H9 (cell line): Measurements from ENCODE around the gene EPHB2. TPM values are rescaled to one million over a fixed set of nuclear protein-coding genes. Genes with fewer than 3 reads are reported as not detected.

ENCODE experiments used
- DNase-seq: peaks from one replicate; pipeline ENCODE4 v3.0.0-alpha.2; 2017
- H2AFZ ChIP-seq: one replicate; pipeline ENCODE4 v1.6.1; 2013; ENCODE audit warnings: mild to moderate bottlenecking, low read length, control low read depth, moderate library complexity
- H2AK5ac ChIP-seq: 2 replicates; pipeline ENCODE4 v1.6.1; 2013; ENCODE audit warnings: low read length, control low read depth, mixed read lengths; ENCODE audit not compliant: insufficient read length
- H2BK120ac ChIP-seq: one replicate; pipeline ENCODE4 v1.6.1; 2013; ENCODE audit warnings: low read depth, mild to moderate bottlenecking, low read length, control low read depth, inconsistent platforms; ENCODE audit not compliant: poor library complexity, severe bottlenecking
- H2BK12ac ChIP-seq: 2 replicates; pipeline ENCODE4 v1.6.1; 2013; ENCODE audit warnings: low read length, control low read depth, mixed read lengths, low read depth; ENCODE audit not compliant: insufficient read length
- H2BK15ac ChIP-seq: 2 replicates; pipeline ENCODE4 v1.6.1; 2013; ENCODE audit warnings: low read depth, low read length, control low read depth
- H2BK20ac ChIP-seq: one replicate; pipeline ENCODE4 v1.6.1; 2013; ENCODE audit warnings: low read depth, mild to moderate bottlenecking, low read length, control low read depth, inconsistent platforms; ENCODE audit not compliant: poor library complexity, severe bottlenecking
- H2BK5ac ChIP-seq: 2 replicates; pipeline ENCODE4 v1.6.1; 2013; ENCODE audit warnings: low read length, control low read depth, mixed read lengths; ENCODE audit not compliant: insufficient read length
- H3K14ac ChIP-seq: 2 replicates; pipeline ENCODE4 v1.6.1; 2013; ENCODE audit warnings: low read length, control low read depth; ENCODE audit not compliant: insufficient read depth
- H3K18ac ChIP-seq: 2 replicates; pipeline ENCODE4 v1.6.1; 2013; ENCODE audit warnings: low read depth, mild to moderate bottlenecking, mixed read lengths, low read length, control low read depth; ENCODE audit not compliant: insufficient read length
- H3K23ac ChIP-seq: 2 replicates; pipeline ENCODE4 v1.6.1; 2013; ENCODE audit warnings: low read length, control low read depth, mixed read lengths, low read depth; ENCODE audit not compliant: insufficient read length
- H3K23me2 ChIP-seq: 2 replicates; pipeline ENCODE4 v1.6.1; 2013; ENCODE audit warnings: low read depth, mild to moderate bottlenecking, mixed read lengths, low read length, control low read depth; ENCODE audit not compliant: insufficient read length, poor library complexity, severe bottlenecking
- H3K27ac ChIP-seq: 2 replicates; pipeline ENCODE4 v1.5.1; 2013; ENCODE audit warnings: low read length, control low read depth, mixed read lengths, low read depth; ENCODE audit not compliant: insufficient read length
- H3K27me3 ChIP-seq: 2 replicates; pipeline ENCODE4 v1.6.1; 2013; ENCODE audit warnings: low read length, control low read depth, inconsistent platforms; ENCODE audit not compliant: insufficient read depth
- H3K4ac ChIP-seq: 2 replicates; pipeline ENCODE4 v1.6.1; 2013; ENCODE audit warnings: low read depth, mild to moderate bottlenecking, control low read depth, inconsistent platforms, low read length, moderate library complexity
- H3K4me1 ChIP-seq: 2 replicates; pipeline ENCODE4 v1.6.1; 2013; ENCODE audit warnings: low read length, control low read depth, inconsistent platforms; ENCODE audit not compliant: insufficient read depth
- H3K4me2 ChIP-seq: 2 replicates; pipeline ENCODE4 v1.6.1; 2013; ENCODE audit warnings: low read length, control low read depth, mixed read lengths; ENCODE audit not compliant: insufficient read length, insufficient read depth
- H3K56ac ChIP-seq: 2 replicates; pipeline ENCODE4 v1.6.1; 2013; ENCODE audit warnings: low read depth, mild to moderate bottlenecking, mixed read lengths, low read length, control low read depth; ENCODE audit not compliant: insufficient read length
- H3K79me1 ChIP-seq: 2 replicates; pipeline ENCODE4 v1.6.1; 2013; ENCODE audit warnings: low read depth, mild to moderate bottlenecking, moderate library complexity, low read length, control low read depth, inconsistent platforms; ENCODE audit not compliant: insufficient read depth, poor library complexity, severe bottlenecking
- H3K79me2 ChIP-seq: 2 replicates; pipeline ENCODE4 v1.6.1; 2013; ENCODE audit warnings: low read length, control low read depth, inconsistent platforms; ENCODE audit not compliant: insufficient read depth
- H3K9ac ChIP-seq: 2 replicates; pipeline ENCODE4 v1.6.1; 2013; ENCODE audit warnings: low read length, control low read depth, mixed read lengths; ENCODE audit not compliant: insufficient read length; ENCODE audit errors: extremely low read depth
- H3K9me3 ChIP-seq: one replicate; pipeline ENCODE4 v1.6.1; 2013; ENCODE audit warnings: low read depth, low read length, inconsistent platforms; ENCODE audit not compliant: control insufficient read depth
- H3T11ph ChIP-seq: one replicate; pipeline ENCODE4 v1.6.1; 2013; ENCODE audit warnings: mild to moderate bottlenecking, low read length, control low read depth, inconsistent platforms
- H4K20me1 ChIP-seq: one replicate; pipeline ENCODE4 v1.6.1; 2013; ENCODE audit not compliant: control insufficient read depth, insufficient read length, insufficient read depth
- H4K5ac ChIP-seq: 2 replicates; pipeline ENCODE4 v1.6.1; 2013; ENCODE audit warnings: low read depth, mild to moderate bottlenecking, mixed read lengths, low read length, control low read depth; ENCODE audit not compliant: insufficient read length
- H4K8ac ChIP-seq: replicated peaks from 2 replicates; pipeline ENCODE4 v1.6.1; 2013; ENCODE audit warnings: low read length, control low read depth, mixed read lengths, low read depth; ENCODE audit not compliant: insufficient read length
- H4K91ac ChIP-seq: 2 replicates; pipeline ENCODE4 v1.6.1; 2013; ENCODE audit warnings: low read depth, mild to moderate bottlenecking, moderate library complexity, mixed read lengths, low read length, control low read depth; ENCODE audit not compliant: insufficient read length
- H3K27ac Mint-ChIP-seq, 3 experiments: 2 replicates in 2 of 3; 3 replicates in 1 of 3; pipeline ENCODE4 v1.8.0; 2020 to 2021; ENCODE audit warnings: mixed read lengths in 3 of 3, mild to moderate bottlenecking in 1 of 3, moderate library complexity in 1 of 3
- H3K27me3 Mint-ChIP-seq: 2 replicates; pipeline ENCODE4 v1.8.0; 2021; ENCODE audit warnings: low read depth, mild to moderate bottlenecking, moderate library complexity, mixed read lengths
- H3K36me3 Mint-ChIP-seq, 3 experiments: 2 replicates in 2 of 3; 3 replicates in 1 of 3; pipeline ENCODE4 v1.8.0; 2020 to 2021; ENCODE audit warnings: low read depth in 3 of 3, mixed read lengths in 3 of 3; ENCODE audit not compliant: insufficient read depth in 1 of 3
- H3K4me1 Mint-ChIP-seq, 2 experiments: 2 replicates each; pipeline ENCODE4 v1.8.0; 2020; ENCODE audit warnings: mixed read lengths in 2 of 2
- H3K4me3 Mint-ChIP-seq, 2 experiments: 2 replicates in 1 of 2; 3 replicates in 1 of 2; pipeline ENCODE4 v1.8.0; 2020 to 2021; ENCODE audit warnings: mild to moderate bottlenecking in 2 of 2, mixed read lengths in 2 of 2, moderate library complexity in 1 of 2
- H3K9me3 Mint-ChIP-seq, 2 experiments: 2 replicates in 1 of 2; 3 replicates in 1 of 2; pipeline ENCODE4 v1.8.0; 2020; ENCODE audit warnings: mild to moderate bottlenecking in 2 of 2, mixed read lengths in 2 of 2, moderate library complexity in 1 of 2
- CTCF ChIP-seq: fragments of 200-600 bp; sonication (generic); conservative IDR thresholded peaks from 3 replicates; pipeline ENCODE4 v1.8.0; 2021; ENCODE audit warnings: antibody characterized with exemption, mild to moderate bottlenecking
- WGBS: extraction: QIAGEN DNeasy Blood & Tissue Kit; methylation state at CpG from one replicate; pipeline ENCODE4 v1.1.7; 2013; ENCODE audit warnings: missing lambda C conversion rate, low lambda C conversion rate, mixed read lengths; ENCODE audit not compliant: insufficient read length; ENCODE audit errors: extremely low coverage; 5-methylcytosine and 5-hydroxymethylcytosine counted together
- total RNA-seq: library from RNA; stranded (reverse); gene quantifications from 2 replicates; pipeline ENCODE4 v1.2.1, GENCODE V29; 2021

Gene EPHB2
- total RNA-seq, 1 experiment from 2014 or later: 9.5 TPM

- no CpG with 5 or more reads among the region's 3 CpGs for WGBS
- H3K56ac ChIP-seq: no peak overlapping the region
- no peak overlapping the region for H3K23ac ChIP-seq
- Mint-ChIP-seq H3K9me3 (peaks cover 0 to 3% of the 10 kb centered on the region in 2 experiments; a peak in 2 of 5 replicates), H3K4me1 (no peaks in the 10 kb centered on the region), H3K36me3 (no peaks in the 10 kb centered on the region), H3K27ac (no peak overlapping the region), H3K27me3 (peaks cover 6% of the 10 kb centered on the region), H3K4me3 (no peak overlapping the region)
- H3K14ac ChIP-seq: no peak overlapping the region
- no peak overlapping the region for H3K4ac ChIP-seq
- no peak overlapping the region for H2BK20ac ChIP-seq
- H4K5ac ChIP-seq: no peak overlapping the region
- H4K8ac ChIP-seq: no peak overlapping the region
- no peaks in the 10 kb centered on the region for H3K9me3 ChIP-seq
- no peaks in the 10 kb centered on the region; the same call in 1 of the 2 replicates for H3K27me3 ChIP-seq
- H3K23me2 ChIP-seq: no peaks in the 10 kb centered on the region
- H2BK12ac ChIP-seq: no peak overlapping the region
- no peak overlapping the region for H2BK5ac ChIP-seq
- no peak overlapping the region for H2AFZ ChIP-seq
- no peak overlapping the region for H3K9ac ChIP-seq
- H2BK120ac ChIP-seq: no peak overlapping the region
- no peaks in the 10 kb centered on the region for H3K79me1 ChIP-seq
- no peak for TF ChIP-seq CTCF
- H3K4me2 ChIP-seq: no peak overlapping the region
- H4K20me1 ChIP-seq: no peaks in the 10 kb centered on the region
- no peak overlapping the region for H4K91ac ChIP-seq
- no peaks in the 10 kb centered on the region for H3K79me2 ChIP-seq
- H2AK5ac ChIP-seq: no peak overlapping the region
- H3K27ac ChIP-seq: no peak overlapping the region
- no peak overlapping the region for H3K18ac ChIP-seq
- H3K4me1 ChIP-seq: no peaks in the 10 kb centered on the region
- no peak overlapping the region for H3T11ph ChIP-seq
- DNase-seq: no peak
- no peak overlapping the region for H2BK15ac ChIP-seq
Measured at GRCh38 chr1:22951796-22952195, 241.2 kb downstream of the EPHB2 start.
